Amniotic stem cell (primary cell): ENCODE data around the gene SLC7A5.

ENCODE experiments used
- DNase-seq: peaks from one replicate; lab custom pipeline; 2025; lab: John Stamatoyannopoulos, UW

Gene SLC7A5

GRCh38 chr16:87846705-87847466 lies 22.4 kb downstream of the SLC7A5 start:
- no peak for DNase-seq

GRCh38 chr16:87845807-87846619 lies 23.3 kb downstream of the SLC7A5 start:
- no peak for DNase-seq

GRCh38 chr16:87845213-87845612 lies 24.1 kb downstream of the SLC7A5 start:
- no peak for DNase-seq

GRCh38 chr16:87844809-87845208 lies 24.5 kb downstream of the SLC7A5 start:
- no peak for DNase-seq

GRCh38 chr16:87844120-87844733 lies 25.1 kb downstream of the SLC7A5 start:
- no peak for DNase-seq

GRCh38 chr16:87843678-87844105 lies 25.6 kb downstream of the SLC7A5 start:
- no peak for DNase-seq

GRCh38 chr16:87842209-87842869 lies 27.0 kb downstream of the SLC7A5 start:
- DNase-seq: no peak

GRCh38 chr16:87841340-87842208 lies 27.7 kb downstream of the SLC7A5 start:
- DNase-seq: no peak

- DNase-seq: no peak
Observed at GRCh38 chr16:87840271-87840978, 28.9 kb downstream of the SLC7A5 start.

GRCh38 chr16:87839542-87840270 lies 29.6 kb downstream of the SLC7A5 start:
- no peak for DNase-seq

- DNase-seq: no peak
Observed at GRCh38 chr16:87838643-87839541, 30.4 kb downstream of the SLC7A5 start.

- DNase-seq: no peak
Observed at GRCh38 chr16:87837627-87838289, 31.5 kb downstream of the SLC7A5 start.

- no peak for DNase-seq
Observed at GRCh38 chr16:87836844-87837581, 32.3 kb downstream of the SLC7A5 start.

- no peak for DNase-seq
Observed at GRCh38 chr16:87836346-87836843, 32.9 kb downstream of the SLC7A5 start.

- DNase-seq: no peak
Observed at GRCh38 chr16:87835882-87836331, 33.4 kb downstream of the SLC7A5 start.

- no peak for DNase-seq
Observed at GRCh38 chr16:87834668-87835473, 34.4 kb downstream of the SLC7A5 start.
